ENCODE results near the gene SCN2B.
"Not testable (repeated sequence)": the region's sequence is repeated elsewhere in the genome, so short reads cannot be mapped to it uniquely, and the experiment has no call there.

Gene SCN2B

DNA sequence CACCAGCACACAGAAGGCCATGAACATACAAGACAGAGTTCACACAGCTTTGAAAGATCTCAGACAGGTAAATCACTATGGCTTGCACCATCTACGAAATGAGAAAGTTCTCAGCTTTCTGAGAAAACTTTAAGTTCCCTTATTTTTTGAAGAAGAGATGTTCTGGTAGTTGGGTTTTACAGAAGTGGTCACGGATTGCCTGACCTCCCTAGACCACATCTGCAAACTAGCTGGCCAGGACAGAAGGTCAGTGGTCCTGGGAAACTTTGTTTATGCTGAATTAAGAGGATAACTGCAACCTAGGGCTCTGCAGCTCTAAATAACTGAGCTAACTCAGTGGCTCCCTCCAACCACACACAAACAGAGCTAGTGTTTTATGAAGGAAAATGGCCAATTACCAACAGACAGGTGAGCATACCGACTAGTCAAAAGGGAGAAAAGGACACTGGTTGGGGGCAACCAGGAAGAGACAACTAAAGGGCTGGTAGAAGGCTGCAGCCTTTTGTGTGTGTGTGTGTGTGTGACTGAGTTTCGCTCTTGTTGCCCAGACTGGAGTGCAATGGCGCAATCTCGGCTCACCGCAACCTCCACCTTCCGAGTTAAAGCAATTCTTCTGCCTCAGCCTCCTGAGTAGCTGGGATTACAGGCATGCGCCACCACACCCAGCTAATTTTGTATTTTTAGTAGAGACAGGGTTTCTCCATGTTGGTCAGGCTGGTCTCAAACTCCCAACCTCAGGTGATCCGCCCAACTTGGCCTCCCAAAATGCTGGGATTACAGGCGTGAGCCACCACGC lies 8.5 kb upstream of the SCN2B start:
- H3K27me3 ChIP-seq (ENCODE audit: control insufficient read depth, insufficient read depth, low read length): peaks cover 4% of the 10 kb centered on the region
- no peaks in the 10 kb centered on the region for H3K4me1 ChIP-seq (ENCODE audit: control insufficient read depth, insufficient read depth, low read length)
- H3K4me3 ChIP-seq (ENCODE audit: low read length): no peak overlapping the region
- no peak overlapping the region for H3K9ac ChIP-seq (ENCODE audit: low read length)
- no peaks in the 10 kb centered on the region for H3K36me3 ChIP-seq (ENCODE audit: control insufficient read depth, insufficient read depth, low read length)
- H3K9me3 ChIP-seq (ENCODE audit: control insufficient read depth, low read length): no peaks in the 10 kb centered on the region

- H3K9ac ChIP-seq (ENCODE audit: low read length); H3K9me3 ChIP-seq (ENCODE audit: control insufficient read depth, low read length); H3K36me3 ChIP-seq (ENCODE audit: control insufficient read depth, insufficient read depth, low read length); H3K4me3 ChIP-seq (ENCODE audit: low read length); H3K4me1 ChIP-seq (ENCODE audit: control insufficient read depth, insufficient read depth, low read length); H3K27me3 ChIP-seq (ENCODE audit: control insufficient read depth, insufficient read depth, low read length): not testable (repeated sequence)
These were observed 7.3 kb upstream of the SCN2B start for GRCh38 chr11:118183691-118184090.

DNA sequence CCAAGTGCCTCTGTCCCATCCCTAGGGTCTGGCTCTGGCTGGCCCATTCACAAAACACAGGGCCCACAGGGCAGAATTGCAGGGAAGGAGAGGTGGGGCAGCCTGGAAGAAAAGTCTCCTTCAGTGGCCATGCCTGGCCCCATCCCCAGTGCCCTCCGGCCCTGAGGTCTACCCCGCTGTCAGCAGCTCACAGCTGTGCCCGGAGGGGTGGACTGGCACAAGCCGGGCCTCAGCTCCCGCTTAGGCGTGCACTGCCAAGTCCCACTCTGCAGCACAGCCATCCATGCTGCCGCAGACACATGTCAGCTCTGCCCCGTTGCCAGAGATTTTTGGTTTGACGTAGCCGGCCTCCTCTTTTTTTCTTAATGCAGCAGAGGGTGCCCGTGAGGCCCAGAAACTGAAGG lies 3.9 kb upstream of the SCN2B start:
- no peak overlapping the region for H3K9ac ChIP-seq (ENCODE audit: low read length)
- no peaks in the 10 kb centered on the region for H3K36me3 ChIP-seq (ENCODE audit: control insufficient read depth, insufficient read depth, low read length)
- H3K9me3 ChIP-seq (ENCODE audit: control insufficient read depth, low read length): no peaks in the 10 kb centered on the region
- no peaks in the 10 kb centered on the region for H3K4me1 ChIP-seq (ENCODE audit: control insufficient read depth, insufficient read depth, low read length)
- H3K27me3 ChIP-seq (ENCODE audit: control insufficient read depth, insufficient read depth, low read length): peaks cover 10% of the 10 kb centered on the region
- no peak overlapping the region for H3K4me3 ChIP-seq (ENCODE audit: low read length)

DNA sequence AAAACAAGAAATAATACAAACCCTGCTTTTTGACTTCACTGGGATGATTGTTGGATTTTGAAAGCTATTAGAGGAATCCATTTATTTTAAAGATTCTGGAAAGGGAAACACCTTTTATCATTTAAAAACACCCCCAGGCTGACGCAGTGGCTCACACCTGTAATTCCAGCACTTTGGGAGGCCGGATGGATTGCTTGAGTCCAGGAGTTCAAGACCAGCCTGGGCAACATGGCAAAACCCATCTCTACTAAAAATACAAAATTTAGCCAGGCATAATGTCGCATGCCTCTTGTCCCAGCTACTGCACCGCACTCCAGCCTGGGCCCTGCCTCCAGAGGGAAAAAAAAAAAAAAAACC lies 317 bp upstream of the SCN2B start:
- H3K9me3 ChIP-seq (ENCODE audit: control insufficient read depth, low read length): no peaks in the 10 kb centered on the region
- no peak overlapping the region for H3K4me3 ChIP-seq (ENCODE audit: low read length)
- H3K27me3 ChIP-seq (ENCODE audit: control insufficient read depth, insufficient read depth, low read length): peaks cover 13% of the 10 kb centered on the region
- H3K4me1 ChIP-seq (ENCODE audit: control insufficient read depth, insufficient read depth, low read length): peaks cover 2% of the 10 kb centered on the region
- H3K9ac ChIP-seq (ENCODE audit: low read length): no peak overlapping the region
- no peaks in the 10 kb centered on the region for H3K36me3 ChIP-seq (ENCODE audit: control insufficient read depth, insufficient read depth, low read length)

DNA sequence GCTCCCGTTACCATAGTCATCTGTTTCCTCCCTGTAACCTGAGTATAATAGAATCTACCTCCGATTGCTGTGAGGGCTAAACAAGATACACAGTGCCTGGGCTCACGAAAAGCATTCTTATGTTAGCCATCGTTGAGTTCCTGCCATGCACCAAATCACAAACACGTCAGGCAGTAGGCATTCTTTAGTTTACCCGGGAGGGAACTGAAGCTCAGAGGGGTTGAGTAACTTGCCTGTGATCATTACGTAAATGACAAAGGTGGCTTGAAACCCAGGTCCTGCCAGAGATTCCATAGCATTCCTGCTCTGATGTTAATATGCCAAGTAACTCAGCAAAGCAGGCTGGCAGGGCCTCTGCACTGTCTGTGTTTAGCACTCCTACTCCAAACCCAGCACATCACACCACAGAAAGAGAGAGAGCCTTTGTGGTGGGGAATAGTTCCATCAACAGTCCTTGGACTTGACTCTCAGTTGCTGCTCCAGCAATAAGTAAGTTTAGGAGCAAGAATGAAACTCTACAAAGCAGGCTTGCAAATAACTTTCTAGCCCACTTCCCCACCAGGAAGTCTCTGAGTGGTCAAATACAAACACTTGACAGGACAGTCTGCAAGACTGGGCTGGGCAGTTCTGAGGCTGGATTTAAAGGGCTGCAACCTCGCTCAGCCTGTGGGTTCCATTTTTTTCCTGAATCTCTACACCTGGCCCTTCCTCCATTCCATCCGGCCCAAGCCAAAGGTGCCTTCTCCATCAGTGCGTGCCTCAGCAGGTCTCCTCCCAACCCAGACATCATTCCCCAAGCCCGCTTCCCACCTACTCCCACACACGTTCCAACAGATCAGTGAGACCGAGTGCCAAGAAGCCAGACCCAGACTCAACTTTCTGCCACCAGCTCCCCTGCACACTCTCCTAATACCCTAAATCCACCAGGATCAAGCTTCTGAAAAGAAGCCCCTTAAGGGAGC lies 1.1 kb downstream of the SCN2B start:
- Histone ChIP-seq H3K9ac (ENCODE audit: low read length) (no peak overlapping the region), H3K27me3 (ENCODE audit: control insufficient read depth, insufficient read depth, low read length) (peaks cover 27% of the 10 kb centered on the region), H3K36me3 (ENCODE audit: control insufficient read depth, insufficient read depth, low read length) (no peaks in the 10 kb centered on the region), H3K4me1 (ENCODE audit: control insufficient read depth, insufficient read depth, low read length) (peaks cover 8% of the 10 kb centered on the region), H3K4me3 (ENCODE audit: low read length) (no peak overlapping the region), H3K9me3 (ENCODE audit: control insufficient read depth, low read length) (no peaks in the 10 kb centered on the region)

DNA sequence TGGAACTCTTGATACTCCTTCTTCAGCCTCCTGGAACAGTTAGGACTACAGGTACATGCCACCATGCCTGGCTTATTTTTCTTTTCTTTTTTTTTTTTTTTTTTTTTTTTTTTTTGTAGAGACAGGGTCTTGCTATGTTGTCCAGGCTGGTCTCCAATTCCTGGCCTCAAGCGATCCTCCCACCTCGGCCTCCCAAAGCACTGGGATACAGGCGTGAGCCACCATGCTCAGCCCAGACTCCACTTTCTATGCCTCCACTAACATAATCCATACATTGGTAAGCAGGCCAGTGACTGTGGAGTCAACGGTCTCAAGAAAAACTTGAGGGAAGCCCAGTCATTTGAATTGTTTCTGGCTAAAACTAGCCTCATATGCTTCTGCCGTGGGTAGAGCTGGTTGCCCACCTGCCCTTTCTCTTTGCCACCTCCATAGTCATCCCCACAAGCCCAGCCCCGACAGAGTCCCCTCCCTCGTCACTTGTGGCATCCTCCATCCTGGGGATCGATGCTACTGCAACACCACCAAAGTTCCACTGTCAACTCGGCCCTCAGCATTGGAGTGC lies 2.4 kb downstream of the SCN2B start:
- peaks cover 35% of the 10 kb centered on the region for H3K27me3 ChIP-seq (ENCODE audit: control insufficient read depth, insufficient read depth, low read length)
- H3K36me3 ChIP-seq (ENCODE audit: control insufficient read depth, insufficient read depth, low read length): no peaks in the 10 kb centered on the region
- no peak overlapping the region for H3K9ac ChIP-seq (ENCODE audit: low read length)
- H3K4me3 ChIP-seq (ENCODE audit: low read length): no peak overlapping the region
- peaks cover 8% of the 10 kb centered on the region for H3K4me1 ChIP-seq (ENCODE audit: control insufficient read depth, insufficient read depth, low read length)
- H3K9me3 ChIP-seq (ENCODE audit: control insufficient read depth, low read length): no peaks in the 10 kb centered on the region

DNA sequence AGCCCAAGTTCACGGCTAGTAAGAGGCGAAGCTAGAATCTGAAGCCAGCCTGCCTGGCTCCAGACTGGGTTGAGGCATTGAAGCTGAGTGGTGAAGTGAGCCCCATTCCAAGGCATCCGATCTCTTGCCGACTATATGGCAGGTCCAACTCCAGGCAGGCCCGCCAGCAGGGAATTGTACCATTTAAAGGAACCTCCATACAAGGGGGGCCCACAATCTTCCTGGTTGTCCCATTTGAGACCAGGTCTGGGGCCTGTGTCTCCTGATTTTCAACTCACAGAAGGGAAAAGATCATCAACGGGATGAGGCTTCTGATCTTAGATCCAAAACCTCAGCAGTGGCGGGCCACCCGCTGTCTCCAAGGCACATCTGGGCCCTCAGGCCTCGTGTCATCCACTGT lies 4.1 kb downstream of the SCN2B start:
- Histone ChIP-seq H3K27me3 (ENCODE audit: control insufficient read depth, insufficient read depth, low read length) (peaks cover 45% of the 10 kb centered on the region), H3K4me3 (ENCODE audit: low read length) (no peak overlapping the region), H3K9ac (ENCODE audit: low read length) (no peak overlapping the region), H3K9me3 (ENCODE audit: control insufficient read depth, low read length) (no peaks in the 10 kb centered on the region), H3K36me3 (ENCODE audit: control insufficient read depth, insufficient read depth, low read length) (no peaks in the 10 kb centered on the region), H3K4me1 (ENCODE audit: control insufficient read depth, insufficient read depth, low read length) (peaks cover 8% of the 10 kb centered on the region)

DNA sequence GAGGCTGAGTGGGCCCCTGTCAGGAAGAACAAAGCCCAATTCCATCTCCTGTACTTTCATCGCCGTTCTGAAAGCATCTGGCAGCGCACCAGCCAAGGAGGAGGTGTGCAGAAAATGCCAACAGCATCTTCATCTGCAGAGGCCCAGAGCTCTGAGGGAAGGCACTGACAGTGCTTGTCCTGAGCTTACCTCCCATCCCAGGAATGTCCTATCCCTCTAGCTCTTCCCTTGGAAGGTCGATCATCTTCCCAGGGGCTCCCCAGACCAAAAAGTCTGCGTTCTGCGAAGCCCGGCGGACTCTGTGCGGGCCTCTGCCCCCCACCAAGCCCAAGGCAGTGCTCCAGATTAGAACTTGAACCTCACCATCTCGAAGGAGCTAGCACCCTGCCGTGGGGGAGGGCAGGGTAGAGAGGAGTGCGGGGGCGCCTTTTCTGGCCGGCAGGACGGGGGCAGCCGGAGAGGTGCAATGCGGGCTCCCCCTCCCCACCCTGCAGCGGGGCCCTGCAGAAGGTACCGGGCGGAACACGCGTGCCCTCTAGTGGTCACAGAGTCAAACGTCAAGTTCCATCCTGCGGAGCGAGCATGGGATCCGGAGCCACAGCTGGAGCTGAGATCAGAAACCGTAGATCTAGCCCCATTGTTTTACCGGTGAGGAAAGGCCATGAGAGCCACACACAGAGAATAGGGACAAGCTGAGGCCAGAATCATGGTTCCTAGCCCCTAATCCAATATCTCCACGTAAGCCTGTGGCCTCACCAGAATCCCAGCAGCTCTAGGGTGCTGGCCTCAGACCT lies 5.0 kb downstream of the SCN2B start:
- Histone ChIP-seq H3K4me3 (ENCODE audit: low read length) (no peak overlapping the region), H3K4me1 (ENCODE audit: control insufficient read depth, insufficient read depth, low read length) (peaks cover 8% of the 10 kb centered on the region), H3K36me3 (ENCODE audit: control insufficient read depth, insufficient read depth, low read length) (no peaks in the 10 kb centered on the region), H3K9ac (ENCODE audit: low read length) (no peak overlapping the region), H3K9me3 (ENCODE audit: control insufficient read depth, low read length) (no peaks in the 10 kb centered on the region), H3K27me3 (ENCODE audit: control insufficient read depth, insufficient read depth, low read length) (peaks cover 39% of the 10 kb centered on the region)

DNA sequence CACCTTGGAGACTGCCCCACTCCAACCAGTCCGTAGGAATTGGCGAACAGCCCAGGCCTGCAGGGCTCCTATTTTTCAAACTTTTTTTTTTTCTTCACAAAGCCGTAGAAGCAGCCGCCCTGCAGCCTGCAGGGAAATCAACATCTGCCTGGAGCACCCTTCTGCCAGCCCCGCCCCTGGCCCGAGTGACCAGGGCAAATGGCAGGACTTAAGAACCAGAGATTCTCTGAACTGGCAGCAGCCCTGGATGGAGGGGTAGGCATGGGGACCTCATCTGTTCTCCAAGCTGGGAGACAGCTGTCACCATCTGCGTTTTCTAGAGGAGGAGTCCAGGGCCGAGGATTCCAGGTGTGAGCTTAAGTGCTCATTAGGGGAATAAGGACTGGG lies 5.6 kb downstream of the SCN2B start:
- Histone ChIP-seq H3K4me3 (ENCODE audit: low read length) (no peak overlapping the region), H3K9ac (ENCODE audit: low read length) (no peak overlapping the region)

DNA sequence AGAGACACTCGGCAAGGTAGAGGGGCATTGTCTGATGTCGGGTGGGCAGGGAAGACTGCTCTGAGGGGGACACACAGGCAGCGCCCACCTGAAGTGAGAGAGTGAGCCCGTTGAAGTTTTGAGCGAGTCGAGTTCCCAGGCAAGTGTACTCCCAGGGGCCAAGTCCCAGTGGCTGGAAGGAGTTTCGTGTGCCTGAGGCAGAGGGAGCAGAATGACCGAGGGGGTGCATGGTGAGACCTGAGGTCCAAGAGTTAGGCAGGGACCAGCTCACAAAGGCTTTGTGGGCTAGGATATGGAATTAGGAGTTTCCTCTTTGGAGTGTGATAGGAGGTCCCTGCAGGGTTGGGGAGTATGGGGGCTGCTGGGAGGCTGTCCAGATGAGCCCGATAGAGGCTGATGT lies 6.2 kb downstream of the SCN2B start:
- H3K9ac ChIP-seq (ENCODE audit: low read length): no peak overlapping the region
- no peak overlapping the region for H3K4me3 ChIP-seq (ENCODE audit: low read length)
- peaks cover 8% of the 10 kb centered on the region for H3K4me1 ChIP-seq (ENCODE audit: control insufficient read depth, insufficient read depth, low read length)
- H3K36me3 ChIP-seq (ENCODE audit: control insufficient read depth, insufficient read depth, low read length): no peaks in the 10 kb centered on the region
- H3K9me3 ChIP-seq (ENCODE audit: control insufficient read depth, low read length): no peaks in the 10 kb centered on the region
- peaks cover 40% of the 10 kb centered on the region for H3K27me3 ChIP-seq (ENCODE audit: control insufficient read depth, insufficient read depth, low read length)

More for the DNA sequence above, 5.6 kb downstream of the SCN2B start:
- Histone ChIP-seq H3K27me3 (ENCODE audit: control insufficient read depth, insufficient read depth, low read length) (peaks cover 40% of the 10 kb centered on the region), H3K9me3 (ENCODE audit: control insufficient read depth, low read length) (no peaks in the 10 kb centered on the region), H3K36me3 (ENCODE audit: control insufficient read depth, insufficient read depth, low read length) (no peaks in the 10 kb centered on the region), H3K4me1 (ENCODE audit: control insufficient read depth, insufficient read depth, low read length) (peaks cover 8% of the 10 kb centered on the region)

- Histone ChIP-seq H3K36me3 (ENCODE audit: control insufficient read depth, insufficient read depth, low read length) (no peaks in the 10 kb centered on the region), H3K27me3 (ENCODE audit: control insufficient read depth, insufficient read depth, low read length) (peaks cover 40% of the 10 kb centered on the region), H3K4me3 (ENCODE audit: low read length) (no peak overlapping the region), H3K9me3 (ENCODE audit: control insufficient read depth, low read length) (no peaks in the 10 kb centered on the region), H3K9ac (ENCODE audit: low read length) (no peak overlapping the region), H3K4me1 (ENCODE audit: control insufficient read depth, insufficient read depth, low read length) (peaks cover 8% of the 10 kb centered on the region)
These were observed 6.9 kb downstream of the SCN2B start for GRCh38 chr11:118169300-118170140.

Data from mucosa of stomach (tissue), 1 donor.